LNCAP (cell line): Measurements from ENCODE around the gene ATP9B.

Experiments
- CTCF ChIP-seq: fragments of 450-650 bp; IDR thresholded peaks from 2 replicates; pipeline ENCODE4 v1.5.1; 2017; ENCODE audit warnings: mild to moderate bottlenecking

ATP9B gene

GRCh38 chr18:79367989-79368388, 298.8 kb downstream of the ATP9B start:
- TF ChIP-seq CTCF = no peak

GRCh38 chr18:79368681-79369080, 299.5 kb downstream of the ATP9B start:
- no peak for TF ChIP-seq CTCF

GRCh38 chr18:79371561-79372121, 302.4 kb downstream of the ATP9B start:
- TF ChIP-seq CTCF = no peak

- no peak for TF ChIP-seq CTCF
Measured at GRCh38 chr18:79372461-79372860, 303.3 kb downstream of the ATP9B start.

- TF ChIP-seq CTCF = no peak
Measured at GRCh38 chr18:79372991-79373390, 303.8 kb downstream of the ATP9B start.

- no peak for TF ChIP-seq CTCF
Measured at GRCh38 chr18:79373736-79374135, 304.5 kb downstream of the ATP9B start.

GRCh38 chr18:79374408-79375171, 305.4 kb downstream of the ATP9B start:
- TF ChIP-seq CTCF = no peak
